ENCODE results near the gene ERI3.
A peak's percentile ranks its signal among the peaks of the same experiment; 100 is the strongest.

Gene ERI3

DNA sequence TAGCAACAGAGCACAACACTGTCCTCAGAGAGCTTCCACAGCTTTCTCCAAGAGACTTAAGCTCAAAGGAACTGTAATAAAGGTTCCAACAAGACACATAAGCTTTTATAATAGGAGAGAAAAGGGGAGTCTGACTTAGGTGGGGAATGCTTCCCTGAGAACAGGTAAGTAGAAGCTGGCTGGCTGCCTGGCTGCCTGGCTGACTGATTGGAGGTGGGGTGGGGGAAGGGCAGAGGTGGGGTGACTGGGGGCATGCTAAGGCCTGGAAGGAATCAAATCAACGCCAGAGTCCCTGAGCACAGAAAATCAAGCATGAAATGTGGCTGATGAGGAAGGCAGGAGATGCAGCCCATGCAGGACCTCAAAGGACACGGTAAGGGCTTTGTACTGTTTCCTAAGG is 96.0 kb downstream of the ERI3 start:
- DNase-seq = no peak

GRCh38 chr1:44256762-44257554 is 98.1 kb downstream of the ERI3 start:
- DNase-seq = no peak

- no peak for DNase-seq
Measured at GRCh38 chr1:44254392-44254910, 100.6 kb downstream of the ERI3 start.

DNA sequence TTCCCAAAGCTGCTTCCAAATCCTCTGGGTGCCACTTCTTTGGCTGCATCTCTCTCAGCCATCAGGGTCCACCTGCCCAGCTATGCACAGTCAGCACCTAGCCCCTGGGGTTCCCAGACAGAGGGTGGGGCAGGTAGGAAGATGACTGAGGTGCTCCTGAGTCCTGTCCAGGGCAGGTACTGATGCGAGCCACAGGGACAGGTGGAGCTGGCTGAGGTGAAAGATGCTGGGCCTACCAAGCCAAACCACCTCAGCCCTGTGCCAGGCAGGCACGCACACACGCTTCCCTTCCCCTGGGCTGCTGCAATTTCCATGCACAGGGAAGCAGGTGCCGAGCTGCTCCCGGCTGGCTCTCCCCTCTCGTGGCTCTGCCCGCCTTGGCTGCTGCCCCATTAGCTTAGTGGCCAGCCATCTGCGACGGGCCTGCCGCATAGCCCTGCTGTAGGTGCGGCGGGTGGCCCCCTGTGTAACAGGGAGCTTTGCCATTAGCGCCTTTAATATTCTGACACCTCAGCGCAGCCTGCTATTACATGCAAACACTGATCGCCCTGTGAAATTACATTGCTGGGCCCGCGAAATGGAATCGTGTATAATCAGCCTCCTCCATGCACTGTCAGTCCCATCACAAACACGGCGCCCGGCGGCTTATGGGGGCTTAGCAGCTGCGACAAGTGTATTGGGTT is 102.9 kb downstream of the ERI3 start:
- DNase-seq = no peak

- DNase-seq = no peak
Measured at GRCh38 chr1:44251486-44251885, 103.6 kb downstream of the ERI3 start.

DNA sequence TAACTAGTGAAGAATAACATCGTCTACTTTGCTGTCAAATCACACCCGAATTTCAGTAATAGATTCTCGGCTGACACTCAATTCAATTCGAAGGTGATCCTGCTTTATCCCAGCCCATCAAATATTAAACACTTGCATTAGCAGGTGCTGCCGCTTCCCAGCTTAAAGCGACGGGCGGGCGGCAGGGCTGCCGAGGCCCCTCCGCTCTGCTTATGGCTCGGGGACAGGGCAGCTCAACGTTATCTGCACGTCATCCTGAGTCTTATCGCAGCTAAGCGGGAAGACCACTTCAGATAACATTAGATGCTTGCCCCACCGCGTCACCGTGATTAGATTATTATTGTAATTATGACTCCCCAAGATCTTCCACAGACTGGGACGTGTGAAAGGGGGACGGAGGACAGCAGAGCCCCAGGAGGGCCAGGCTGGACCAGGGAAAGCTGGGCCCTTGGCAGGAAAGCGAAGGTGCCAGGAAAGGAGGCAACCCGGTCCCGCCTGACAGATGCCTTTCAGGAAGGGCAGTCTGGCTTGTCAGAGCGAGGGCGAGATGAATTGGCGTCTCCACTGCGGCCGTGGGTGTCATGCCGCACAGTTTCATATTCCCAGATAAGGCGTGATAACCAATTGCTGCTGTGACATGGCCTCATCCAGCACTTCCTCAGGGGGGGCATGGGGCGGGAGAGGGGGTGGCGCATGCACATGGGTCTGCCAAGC is 104.8 kb downstream of the ERI3 start:
- no peak for DNase-seq

DNA sequence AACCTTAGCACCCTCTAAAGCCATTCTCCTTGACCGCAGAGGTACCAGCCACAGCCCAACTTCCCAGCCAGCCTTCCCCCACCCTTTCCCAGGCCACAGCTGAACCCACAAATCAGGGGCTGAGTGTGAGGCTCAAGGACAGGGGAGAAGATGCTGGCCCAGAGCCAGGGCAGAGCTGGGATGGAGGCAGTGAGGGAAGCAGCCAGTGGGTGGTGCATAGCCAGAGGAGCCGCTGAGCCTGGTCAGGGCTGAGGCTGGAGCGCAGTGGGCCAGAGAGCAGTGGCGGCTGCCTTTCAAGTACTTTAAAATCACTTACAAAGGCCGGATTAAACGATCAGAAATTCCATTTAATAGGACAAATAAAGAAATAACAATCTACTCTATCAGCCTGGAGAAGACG is 105.5 kb downstream of the ERI3 start:
- no peak for DNase-seq

- no peak for DNase-seq
Measured at GRCh38 chr1:44246806-44247205, 108.3 kb downstream of the ERI3 start.

GRCh38 chr1:44244986-44245385 is 110.1 kb downstream of the ERI3 start:
- DNase-seq = no peak

GRCh38 chr1:44243782-44244495 is 111.1 kb downstream of the ERI3 start:
- DNase-seq = no peak

- DNase-seq = no peak
Measured at GRCh38 chr1:44242746-44243145, 112.3 kb downstream of the ERI3 start.

GRCh38 chr1:44240802-44241671 is 114.0 kb downstream of the ERI3 start:
- no peak for DNase-seq

DNA sequence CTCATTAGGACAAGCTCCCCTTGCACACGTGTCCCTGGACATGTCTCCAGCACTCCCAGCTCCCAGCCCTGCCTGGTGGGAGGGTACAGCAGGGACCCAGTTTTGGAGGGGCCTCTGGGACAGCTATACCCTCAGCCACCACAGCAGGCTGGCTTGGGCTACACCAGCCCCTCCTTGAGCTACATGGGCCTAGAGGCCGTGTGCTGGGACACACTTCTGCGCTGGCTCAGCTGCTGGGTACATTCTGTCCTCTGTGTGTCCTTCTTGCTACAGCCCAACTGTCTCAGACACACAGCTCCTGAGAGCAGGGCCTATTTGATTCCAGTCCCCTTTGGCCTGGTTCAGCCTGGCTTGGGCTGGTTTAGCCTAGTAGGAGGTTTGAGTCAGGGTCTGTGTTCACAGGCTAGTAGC is 115.1 kb downstream of the ERI3 start:
- no peak for DNase-seq

GRCh38 chr1:44239331-44239960 is 115.6 kb downstream of the ERI3 start:
- DNase-seq = no peak

GRCh38 chr1:44238660-44239059 is 116.4 kb downstream of the ERI3 start:
- DNase-seq = no peak

DNA sequence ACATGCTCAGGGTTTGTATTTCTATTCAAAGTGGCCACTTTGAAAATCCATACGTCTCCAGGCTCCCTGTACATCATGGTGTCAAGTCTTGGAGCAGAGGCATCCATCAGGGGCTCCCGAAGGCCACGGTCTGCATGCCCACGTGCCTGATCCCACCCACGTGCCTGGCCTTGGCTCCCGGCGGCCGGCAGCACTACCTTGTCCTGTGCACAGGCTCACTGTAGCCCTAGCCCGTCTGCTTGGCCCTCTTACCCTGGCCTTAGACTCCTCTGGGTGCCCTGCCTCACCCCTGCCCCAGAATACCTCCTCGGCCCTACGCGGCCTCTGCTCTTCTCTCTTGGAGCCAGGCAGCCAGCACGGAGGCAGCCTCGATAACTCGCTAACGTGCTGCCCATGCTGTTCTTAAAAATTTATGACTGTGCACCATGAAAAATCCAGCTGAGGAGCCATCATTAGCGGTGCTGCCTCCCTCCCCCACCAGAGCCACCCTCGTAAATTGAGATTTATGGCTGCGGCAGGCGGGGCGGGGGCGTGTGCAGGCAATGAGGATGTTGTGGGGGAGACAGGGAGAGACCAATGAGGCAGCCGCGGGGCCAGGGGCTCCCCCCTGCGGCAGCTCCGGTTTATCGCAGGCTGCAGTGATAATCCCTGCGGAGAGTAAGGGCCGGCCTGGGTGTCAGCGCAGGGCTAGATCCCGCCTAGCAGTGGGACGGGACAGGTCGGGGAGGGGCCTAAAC is 117.2 kb downstream of the ERI3 start:
- peak; percentile 43 for DNase-seq

GRCh38 chr1:44236490-44237272 is 118.4 kb downstream of the ERI3 start:
- no peak for DNase-seq

- DNase-seq = no peak
Measured at GRCh38 chr1:44235808-44236207, 119.2 kb downstream of the ERI3 start.

GRCh38 chr1:44233593-44233992 is 121.5 kb downstream of the ERI3 start:
- DNase-seq = no peak

DNA sequence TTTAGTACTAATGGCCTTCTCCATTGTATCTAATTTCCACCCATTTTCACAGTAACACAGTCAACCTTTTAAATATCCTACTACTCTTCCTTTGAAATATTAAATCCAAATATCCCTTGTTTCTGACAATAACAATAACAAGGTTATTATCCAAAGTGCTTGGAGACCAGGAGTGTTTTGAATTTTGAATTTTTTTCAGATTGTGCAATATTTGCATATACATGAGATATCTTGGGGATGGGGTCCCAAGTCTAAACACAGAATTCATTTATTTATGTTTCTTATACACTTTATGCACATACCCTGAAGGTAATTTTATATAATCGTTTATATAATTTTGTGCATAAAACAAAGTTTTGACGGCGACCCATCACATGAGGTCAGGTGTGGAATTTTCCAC is 124.3 kb downstream of the ERI3 start:
- no peak for DNase-seq
